GM18909 (cell line): ENCODE measurements around the gene KTI12.

Experiments
- ATAC-seq: cut with Tn5 transposase; IDR thresholded peaks from one replicate; pipeline ENCODE4 v1.9.1; 2021; ENCODE audit warnings: mild to moderate bottlenecking; ENCODE audit not compliant: unreplicated experiment, poor library complexity

KTI12 gene

DNA sequence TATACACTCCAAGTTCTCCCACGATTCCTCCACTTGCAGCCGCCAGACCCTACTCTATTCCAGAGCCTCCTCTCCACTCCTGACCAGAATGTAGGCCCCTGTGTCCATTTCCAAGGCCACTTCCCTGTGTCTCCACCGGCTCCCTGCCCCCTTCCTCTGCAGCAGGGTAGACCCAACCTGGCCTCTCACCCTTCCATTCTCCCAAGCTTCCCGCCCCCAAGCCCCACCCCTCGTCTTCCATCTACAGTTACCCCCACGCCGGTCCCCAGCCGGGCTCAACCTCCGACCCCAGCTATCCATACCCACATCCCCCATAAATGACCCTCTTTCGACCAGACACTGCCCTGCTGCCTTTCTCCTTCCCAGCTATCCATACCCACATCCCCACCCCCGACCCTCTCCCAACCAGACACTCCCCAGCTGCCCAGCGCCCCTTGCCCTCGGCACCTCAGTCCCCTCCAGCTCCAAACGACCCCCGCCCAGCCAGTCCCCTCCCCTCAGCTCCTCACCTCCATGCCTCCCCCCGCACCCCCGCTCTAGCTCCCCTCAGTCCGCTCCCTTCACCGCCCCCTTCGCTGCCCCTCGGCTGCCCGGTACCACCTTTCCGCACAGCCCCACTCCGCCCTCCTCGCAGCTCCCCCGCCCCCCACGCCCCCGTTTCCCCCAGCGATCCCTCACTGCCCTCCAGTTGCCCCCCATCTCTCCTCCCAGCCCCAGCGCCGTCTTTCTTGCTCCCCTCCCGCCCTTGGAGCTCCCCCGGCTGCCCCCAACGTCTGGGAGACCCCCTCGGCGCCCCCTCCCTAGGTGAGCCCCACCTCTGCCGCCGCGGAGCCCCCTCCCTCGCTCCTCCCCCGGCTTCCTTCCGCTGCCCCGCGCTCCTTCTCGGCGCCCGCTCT lies 43.8 kb downstream of the KTI12 start:
- ATAC-seq = no peak

DNA sequence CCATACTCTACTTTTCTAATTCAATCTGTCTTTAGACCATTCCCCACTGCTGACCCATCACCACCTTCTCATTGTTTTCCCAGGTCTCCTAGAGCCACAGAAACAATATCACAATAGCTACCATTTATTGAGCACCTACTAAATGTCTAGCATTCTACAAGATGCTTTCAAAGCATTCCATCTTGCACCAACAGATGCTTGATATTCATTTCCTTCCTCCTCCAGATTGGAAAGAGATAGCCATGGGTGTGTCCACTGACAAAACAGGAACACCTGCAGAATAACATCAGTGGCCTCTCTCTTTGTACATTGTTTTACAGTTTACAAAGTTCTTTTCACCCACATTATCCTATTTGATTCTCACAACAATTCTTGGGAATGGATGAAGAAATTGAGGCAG lies 45.4 kb downstream of the KTI12 start:
- ATAC-seq = no peak

DNA sequence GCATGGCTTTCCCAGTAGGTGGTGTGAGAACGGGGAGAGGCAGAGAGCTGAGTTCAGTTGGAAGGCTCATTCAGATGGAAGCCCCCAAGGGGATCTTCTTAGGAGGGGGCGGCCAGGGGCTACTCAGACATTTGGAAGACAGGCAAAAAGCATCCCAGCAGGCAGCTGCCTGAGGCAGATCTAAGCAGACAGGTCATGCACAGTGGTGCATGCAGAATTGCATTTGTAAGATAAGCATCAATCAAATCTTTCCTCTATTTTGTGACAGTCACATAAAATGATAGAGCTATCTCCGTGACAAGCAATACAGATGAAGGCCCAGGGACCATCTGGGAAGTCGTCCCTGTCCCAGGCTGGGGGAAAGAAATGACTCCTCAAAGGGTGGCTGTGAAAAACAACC lies 46.9 kb downstream of the KTI12 start:
- no peak for ATAC-seq

DNA sequence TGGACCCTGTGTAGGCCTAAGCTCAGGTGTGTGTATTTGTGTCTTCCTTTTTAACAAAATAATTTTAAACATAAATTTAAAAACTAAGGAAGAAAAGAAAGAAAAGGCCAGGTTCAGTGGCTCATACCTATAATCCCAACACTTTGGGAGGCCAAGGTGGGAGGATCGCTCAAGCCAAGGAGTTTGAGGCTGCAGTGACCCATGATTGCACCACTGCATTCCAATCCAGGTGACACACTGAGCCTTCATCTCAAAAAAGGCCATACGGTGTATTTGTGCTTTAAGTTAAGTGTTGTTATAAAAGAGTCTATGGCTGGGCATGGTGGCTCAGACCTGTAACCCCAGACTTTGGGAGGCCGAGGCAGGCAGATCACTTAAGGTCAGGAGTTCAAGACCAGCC lies 51.4 kb downstream of the KTI12 start:
- no peak for ATAC-seq
